Stimulated activated CD4-positive, alpha-beta T cell treated with anti-CD3 and anti-CD28 coated beads, TNF-alpha, amount 100 ng/mL, for 1 hour (primary cell): ENCODE measurements around the gene ENTPD8.

Source experiments
- DNase-seq, 3 donors: peaks; one replicate each; pipeline ENCODE4 v3.0.0-alpha.2; 2020; ENCODE audit warnings: low read depth in 3 of 3, low spot score in 1 of 3

ENTPD8 gene

GRCh38 chr9:137432687-137433348, 8.3 kb downstream of the ENTPD8 start:
- no peak for DNase-seq

GRCh38 chr9:137431416-137431931, 9.7 kb downstream of the ENTPD8 start:
- DNase-seq: no peak

GRCh38 chr9:137430723-137431415, 10.3 kb downstream of the ENTPD8 start:
- DNase-seq: no peak

- DNase-seq: no peak
Measured at GRCh38 chr9:137429974-137430722, 11.0 kb downstream of the ENTPD8 start.

- DNase-seq: no peak
Measured at GRCh38 chr9:137429546-137429890, 11.6 kb downstream of the ENTPD8 start.

- DNase-seq: no peak
Measured at GRCh38 chr9:137428841-137429545, 12.2 kb downstream of the ENTPD8 start.

GRCh38 chr9:137428311-137428630, 12.9 kb downstream of the ENTPD8 start:
- DNase-seq: no peak

GRCh38 chr9:137427454-137428310, 13.5 kb downstream of the ENTPD8 start:
- no peak for DNase-seq

GRCh38 chr9:137426018-137426681, 15.0 kb downstream of the ENTPD8 start:
- DNase-seq: no peak

- no peak for DNase-seq
Measured at GRCh38 chr9:137423514-137424291, 17.5 kb downstream of the ENTPD8 start.

GRCh38 chr9:137422604-137423513, 18.3 kb downstream of the ENTPD8 start, which contains the start of the genes EXD3 and NOXA1:
Gene EXD3 (minus strand): TSS chr9:137423162. CDS start chr9:137395357, 27,805 bp downstream.
Gene NOXA1 (plus strand): TSS chr9:137423393. CDS start chr9:137423530, 137 bp downstream.
- peak; percentile 93 to 96 (median 93) for DNase-seq

- no peak for DNase-seq
Measured at GRCh38 chr9:137421838-137422603, 19.1 kb downstream of the ENTPD8 start.

GRCh38 chr9:137417161-137418021, 23.8 kb downstream of the ENTPD8 start:
- no peak for DNase-seq

GRCh38 chr9:137416563-137417151, 24.5 kb downstream of the ENTPD8 start:
- DNase-seq: no peak

GRCh38 chr9:137416006-137416562, 25.1 kb downstream of the ENTPD8 start:
- no peak for DNase-seq

GRCh38 chr9:137415451-137415850, 25.7 kb downstream of the ENTPD8 start:
- DNase-seq: no peak
